Measurements from ENCODE around the gene IL17RD. TPM values are rescaled to one million over a fixed set of nuclear protein-coding genes. Genes with fewer than 3 reads are reported as not detected.

The IL17RD gene
- polyA plus RNA-seq, 1 experiment, result 1.4 TPM

DNA sequence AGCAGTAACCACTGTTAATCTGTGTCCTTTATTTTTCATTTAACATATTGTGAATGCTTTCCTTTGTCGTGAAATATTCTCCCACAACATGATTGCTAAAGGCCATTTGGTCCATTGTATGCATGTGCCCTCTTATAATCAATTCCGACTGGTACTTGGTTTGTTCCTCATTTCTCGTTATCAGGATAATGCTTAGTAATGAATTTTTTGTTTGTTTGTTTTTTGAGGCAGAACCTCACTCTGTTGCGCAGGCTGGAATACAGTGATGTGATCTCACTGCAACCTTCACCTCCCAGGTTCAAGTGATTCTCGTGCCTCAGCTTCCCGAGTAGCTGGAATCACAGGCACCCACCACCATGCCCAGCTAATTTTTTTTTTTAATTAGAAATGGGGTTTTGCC, 82.7 kb downstream of the IL17RD start:
- CTCF ChIA-PET, result interaction anchor here (0.6 kb wide), 1 partner anchor 17 kb away, joined by 3 read pairs; no protein-coding TSS in a partner anchor
- Histone ChIP-seq H3K27ac (ENCODE audit: low read depth, low read length) (no peak overlapping the region), H3K4me3 (ENCODE audit: low read depth, low read length) (no peak overlapping the region), H3K27me3 (ENCODE audit: control insufficient read depth, insufficient read depth, low read length) (peaks cover 26% of the 10 kb centered on the region), H3K9me3 (ENCODE audit: control insufficient read depth, insufficient read depth, low read length) (peaks cover 2% of the 10 kb centered on the region; the same call in 1 of the 2 replicates)
- DNase-seq (ENCODE audit: low read depth, low spot score), result no peak
- POLR2A ChIA-PET, result no interaction called here
- TF ChIP-seq CTCF (IDR thresholded peaks at IDR 0.05; ENCODE audit: low read depth, low read length), result no peak

- POLR2A ChIA-PET, result no interaction called here
- no peak for TF ChIP-seq CTCF (IDR thresholded peaks at IDR 0.05; ENCODE audit: low read depth, low read length)
Measured at GRCh38 chr3:57081173-57081572, 84.0 kb downstream of the IL17RD start.

GRCh38 chr3:57080171-57080570, 85.0 kb downstream of the IL17RD start:
- DNase-seq (ENCODE audit: low read depth, low spot score), result no peak
- CTCF ChIA-PET, result interaction anchor here (1.4 kb wide), 1 partner anchor 85 kb away, joined by 4 read pairs; no protein-coding TSS in a partner anchor
- TF ChIP-seq CTCF (IDR thresholded peaks at IDR 0.05; ENCODE audit: low read depth, low read length), result no peak
- H3K9me3 ChIP-seq (ENCODE audit: control insufficient read depth, insufficient read depth, low read length), result peaks cover 2% of the 10 kb centered on the region; the same call in 1 of the 2 replicates
- POLR2A ChIA-PET, result no interaction called here
- peaks cover 25% of the 10 kb centered on the region for H3K27me3 ChIP-seq (ENCODE audit: control insufficient read depth, insufficient read depth, low read length)
- H3K4me3 ChIP-seq (ENCODE audit: low read depth, low read length), result no peak overlapping the region
- H3K27ac ChIP-seq (ENCODE audit: low read depth, low read length), result no peak overlapping the region

More at GRCh38 chr3:57081173-57081572, 84.0 kb downstream of the IL17RD start:
- CTCF ChIA-PET, result no interaction called here
- Histone ChIP-seq H3K27ac (ENCODE audit: low read depth, low read length) (no peak overlapping the region), H3K9me3 (ENCODE audit: control insufficient read depth, insufficient read depth, low read length) (peaks cover 2% of the 10 kb centered on the region; the same call in 1 of the 2 replicates), H3K27me3 (ENCODE audit: control insufficient read depth, insufficient read depth, low read length) (peaks cover 29% of the 10 kb centered on the region), H3K4me3 (ENCODE audit: low read depth, low read length) (no peak overlapping the region)
- no peak for DNase-seq (ENCODE audit: low read depth, low spot score)

DNA sequence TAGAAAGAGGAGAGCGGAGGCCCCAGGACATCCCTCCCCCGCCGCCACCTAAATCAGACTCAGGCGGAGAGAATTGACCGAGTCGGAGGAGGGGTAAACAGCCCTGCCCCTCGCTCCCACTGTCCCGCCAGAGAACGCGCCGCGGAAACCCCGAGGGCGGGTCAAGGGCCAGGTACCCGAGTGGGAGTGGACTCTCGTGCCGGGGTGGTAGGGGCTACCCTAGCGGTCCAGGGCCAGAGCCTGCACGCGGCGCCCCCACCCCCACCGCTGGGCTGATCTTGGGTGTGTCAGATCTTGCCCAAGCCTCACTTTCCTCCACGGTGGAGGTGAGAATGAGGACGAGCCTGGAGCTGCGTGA, 85.7 kb downstream of the IL17RD start:
- H3K9me3 ChIP-seq (ENCODE audit: control insufficient read depth, insufficient read depth, low read length), result peaks cover 2% of the 10 kb centered on the region; the same call in 1 of the 2 replicates
- ChIA-PET POLR2A (no interaction called here), CTCF (interaction anchor here (1.4 kb wide), 1 partner anchor 84 kb away, joined by 4 read pairs; no protein-coding TSS in a partner anchor)
- H3K27ac ChIP-seq (ENCODE audit: low read depth, low read length), result no peak overlapping the region
- peaks cover 25% of the 10 kb centered on the region for H3K27me3 ChIP-seq (ENCODE audit: control insufficient read depth, insufficient read depth, low read length)
- no peak for TF ChIP-seq CTCF (IDR thresholded peaks at IDR 0.05; ENCODE audit: low read depth, low read length)
- peak overlapping the region; percentile 70 for H3K4me3 ChIP-seq (ENCODE audit: low read depth, low read length)
- DNase-seq (ENCODE audit: low read depth, low spot score), result no peak

GRCh38 chr3:57078635-57079473, 86.3 kb downstream of the IL17RD start:
- H3K27ac ChIP-seq (ENCODE audit: low read depth, low read length), result no peak overlapping the region
- ChIA-PET CTCF (interaction anchor here (1.4 kb wide), 1 partner anchor 21 kb away, joined by 5 read pairs; no protein-coding TSS in a partner anchor), POLR2A (no interaction called here)
- no peak for DNase-seq (ENCODE audit: low read depth, low spot score)
- H3K9me3 ChIP-seq (ENCODE audit: control insufficient read depth, insufficient read depth, low read length), result peaks cover 2% of the 10 kb centered on the region; the same call in 1 of the 2 replicates
- H3K27me3 ChIP-seq (ENCODE audit: control insufficient read depth, insufficient read depth, low read length), result peaks cover 25% of the 10 kb centered on the region
- TF ChIP-seq CTCF (IDR thresholded peaks at IDR 0.05; ENCODE audit: low read depth, low read length), result peak; percentile 16; the same call in 1 of the 2 replicates
- peak overlapping the region; percentile 70 for H3K4me3 ChIP-seq (ENCODE audit: low read depth, low read length)

Data from AG04450 (cell line).